GM12878 (cell line): ENCODE results near the gene METTL3. TPM values are rescaled to one million over a fixed set of nuclear protein-coding genes. Genes with fewer than 3 reads are reported as not detected.

Experiments used
- ATAC-seq: fragments of 200-7000 bp; cut with Tn5 transposase; 3 replicates; pipeline ENCODE4 v1.9.1; 2020; ENCODE audit warnings: mild to moderate bottlenecking, moderate library complexity
- BruUV-seq: library from RNA; stranded (reverse); fragments of 400-500 nt; replicated peaks from 2 replicates; lab custom pipeline; 2021; lab: Mats Ljungman, UMichigan
- CTCF ChIA-PET: fragments of 300-600 bp; sonication (Branson Sonifier 250); formaldehyde crosslinking; extraction: SDS; loops from one replicate; lab custom pipeline; 2021; ENCODE audit warnings: inconsistent platforms; lab: Yijun Ruan, JAX
- POLR2A ChIA-PET: fragments of 350-600 bp; formaldehyde crosslinking; extraction: SDS; loops from one replicate; lab custom pipeline; 2021; ENCODE audit warnings: inconsistent platforms; lab: Charles Lee
- RAD21 ChIA-PET: fragments of 300-600 bp; sonication (Branson Sonifier 250); formaldehyde crosslinking; loops from one replicate; lab custom pipeline; 2023; ENCODE audit warnings: antibody characterized with exemption; ENCODE audit not compliant: unreplicated experiment; lab: Charles Lee
- SMC1A ChIA-PET: fragments of 300-600 bp; sonication (Branson Sonifier 250); formaldehyde crosslinking; loops from one replicate; lab custom pipeline; 2023; ENCODE audit not compliant: unreplicated experiment, uncharacterized antibody; lab: Charles Lee
- DNase-seq: peaks from one replicate; pipeline ENCODE4 v3.0.0-alpha.2; 2011; ENCODE audit warnings: low read depth, low spot score
- FAIRE-seq: peaks from 3 replicates; lab custom pipeline; 2011; peaks lifted over from hg19 to GRCh38; lab: Jason Lieb, UNC
- H2AFZ ChIP-seq: 2 replicates; pipeline ENCODE4 v1.6.0; 2011; ENCODE audit warnings: low read depth, low read length, control low read depth; ENCODE audit not compliant: control insufficient read depth
- H3K27ac ChIP-seq: 2 replicates; pipeline ENCODE4 v1.5.1; 2011; ENCODE audit warnings: control low read depth; ENCODE audit not compliant: control insufficient read depth, insufficient read depth
- H3K27me3 ChIP-seq, 2 experiments: replicated peaks in 1 of 2; 2 replicates each; pipeline versions ENCODE4 v1.6.0 to v1.6.1; 2011; ENCODE audit warnings: low read length in 1 of 2; ENCODE audit not compliant: control insufficient read depth in 2 of 2, insufficient read depth in 2 of 2
- H3K36me3 ChIP-seq, 2 experiments: 2 replicates each; pipeline ENCODE4 v1.5.1; 2011; ENCODE audit warnings: low read length in 1 of 2; ENCODE audit not compliant: control insufficient read depth in 2 of 2, insufficient read depth in 2 of 2
- H3K4me1 ChIP-seq: 2 replicates; pipeline ENCODE4 v1.6.1; 2011; ENCODE audit warnings: mild to moderate bottlenecking, low read length, moderate library complexity, mixed read lengths; ENCODE audit not compliant: control insufficient read depth, insufficient read depth
- H3K4me2 ChIP-seq: 2 replicates; pipeline ENCODE4 v1.6.0; 2011; ENCODE audit warnings: control low read depth; ENCODE audit not compliant: control insufficient read depth, insufficient read depth
- H3K4me3 ChIP-seq: fragments of 200-600 bp; sonication (generic); 2 replicates; pipeline ENCODE4 v1.5.1; 2016
- H3K79me2 ChIP-seq: 2 replicates; pipeline ENCODE4 v1.6.0; 2011; ENCODE audit warnings: low read length; ENCODE audit not compliant: control insufficient read depth, insufficient read depth
- H3K9ac ChIP-seq: 2 replicates; pipeline ENCODE4 v1.8.0; 2011; ENCODE audit warnings: low read length, control low read depth, mixed read lengths; ENCODE audit not compliant: control insufficient read depth, insufficient read depth
- H3K9me3 ChIP-seq: replicated peaks from 3 replicates; pipeline ENCODE4 v1.5.1; 2011; ENCODE audit warnings: mild to moderate bottlenecking, low read length; ENCODE audit not compliant: control insufficient read depth, insufficient read depth
- H4K20me1 ChIP-seq: 2 replicates; pipeline ENCODE4 v1.6.0; 2011; ENCODE audit not compliant: control insufficient read depth, insufficient read depth
- ASH2L ChIP-seq: fragments of 300-600, 200-600 bp; sonication (generic); IDR thresholded peaks from 2 replicates; pipeline ENCODE4 v1.6.1; 2017; ENCODE audit warnings: low read depth, mild to moderate bottlenecking, borderline replicate concordance
- BCL3 ChIP-seq: IDR thresholded peaks from 2 replicates; pipeline ENCODE4 v1.6.1; 2011; ENCODE audit warnings: borderline replicate concordance, low read depth, mild to moderate bottlenecking, moderate library complexity, low read length; ENCODE audit not compliant: insufficient read depth, poor library complexity, severe bottlenecking
- CBX5 ChIP-seq: sonication (generic); IDR thresholded peaks from 2 replicates; pipeline ENCODE4 v1.6.1; 2016; ENCODE audit warnings: low read depth, moderate library complexity, mild to moderate bottlenecking, inconsistent platforms
- CHD4 ChIP-seq: fragments of 200-600 bp; sonication (generic); IDR thresholded peaks from 2 replicates; pipeline ENCODE4 v1.6.1; 2016; ENCODE audit warnings: mild to moderate bottlenecking
- ETV6 ChIP-seq, 2 experiments: fragments of 450-650 bp in 1 of 2; IDR thresholded peaks in 1 of 2; conservative IDR thresholded peaks in 1 of 2; 2 replicates each; pipeline ENCODE4 v1.6.1; 2014; ENCODE audit warnings: antibody characterized with exemption in 1 of 2, borderline replicate concordance in 1 of 2, low read depth in 1 of 2, mild to moderate bottlenecking in 1 of 2, moderate library complexity in 1 of 2
- MXI1 ChIP-seq: fragments of 150-350 bp; IDR thresholded peaks from 2 replicates; pipeline ENCODE4 v1.6.1; 2011; ENCODE audit warnings: low read depth, mild to moderate bottlenecking, inconsistent platforms, low read length, improper control_type of control experiment
- NBN ChIP-seq: fragments of 450-650 bp; IDR thresholded peaks from 2 replicates; pipeline ENCODE4 v1.6.1; 2016
- POU2F2 ChIP-seq: IDR thresholded peaks from 3 replicates; pipeline ENCODE4 v1.6.1; 2011; ENCODE audit warnings: low read depth, mild to moderate bottlenecking, low read length, borderline replicate concordance
- RFX5 ChIP-seq: IDR thresholded peaks from 2 replicates; pipeline ENCODE4 v1.6.1; 2011; ENCODE audit warnings: low read depth, low read length, improper control_type of control experiment
- SUPT20H ChIP-seq: IDR thresholded peaks from 2 replicates; pipeline ENCODE4 v1.6.1; 2011; ENCODE audit warnings: low read depth, mild to moderate bottlenecking, low read length, moderate library complexity, borderline replicate concordance; ENCODE audit not compliant: control insufficient read depth
- TCF12 ChIP-seq: IDR thresholded peaks from 2 replicates; pipeline ENCODE4 v1.6.1; 2011; ENCODE audit warnings: low read depth, mild to moderate bottlenecking, low read length
- WGBS: methylation state at CpG from one replicate; pipeline ENCODE4 v1.1.6; 2016; ENCODE audit warnings: low lambda C conversion rate; ENCODE audit not compliant: insufficient replicate concordance, insufficient coverage; ENCODE audit errors: missing lambda C conversion rate; 5-methylcytosine and 5-hydroxymethylcytosine counted together
- in situ Hi-C: fragments of 300-500 bp; cut with MboI; formaldehyde crosslinking; loops from 9 replicates; pipeline ENCODE4 v1.14.3; 2018; ENCODE audit warnings: mixed read lengths
- intact Hi-C: fragments of 100-400 bp; cut with micrococcal nuclease; formaldehyde crosslinking; loops from one replicate; pipeline ENCODE4 v1.14.2; 2022; ENCODE audit not compliant: unreplicated experiment
- polyA plus RNA-seq, 11 experiments: library from polyadenylated mRNA; depleted of rRNA in 4 of 11; unstranded in 6 of 11; stranded (reverse) in 5 of 11; fragments of >200 nt; fragmentation: Nextera tagmentation in 4 of 11; fragmentation: Illumina TruSeq in 1 of 11; extraction: Ambion mirVana in 4 of 11; extraction: Trizol in 1 of 11; gene quantifications; 1 replicate in 1 of 11; 2 replicates in 10 of 11; pipeline versions ENCODE4 v1.2.1 to v1.2.3, GENCODE V29; 2011 to 2016; ENCODE audit warnings: inconsistent platforms in 2 of 11, missing spikeins in 2 of 11, low read depth in 1 of 11
- total RNA-seq, 4 experiments: library from RNA; depleted of rRNA in 3 of 4; stranded (reverse); fragments of >200 nt in 3 of 4; fragmentation: Illumina TruSeq in 1 of 4; extraction: Trizol in 1 of 4; gene quantifications; 2 replicates each; pipeline versions ENCODE4 v1.2.1 to v1.2.3, GENCODE V29; 2013 to 2021
- TF ChIP-seq, protein P1 (sequence below): fragments of 450-650 bp; IDR thresholded peaks from 2 replicates; pipeline ENCODE4 v1.6.1; 2017; ENCODE audit warnings: low read depth, mild to moderate bottlenecking, moderate library complexity
- TF ChIP-seq, protein P2 (sequence below): fragments of 450-650 bp; formaldehyde crosslinking; IDR thresholded peaks from 2 replicates; pipeline ENCODE4 v1.4.0; 2022; ENCODE audit warnings: mild to moderate bottlenecking, moderate library complexity
- TF ChIP-seq, protein P3 (sequence below): fragments of 450-650 bp; formaldehyde crosslinking; IDR thresholded peaks from 2 replicates; pipeline ENCODE4 v1.5.0; 2022; ENCODE audit warnings: mild to moderate bottlenecking, missing genetic modification characterization

Gene METTL3
- total and polyA plus RNA-seq, 10 of the 15 experiments (the other 5 are each of a cell fraction or from before 2014, with no cell fraction given): 32.8 to 165 (median 65.5) TPM

- no peak overlapping the region for H2AFZ ChIP-seq
- POLR2A ChIA-PET: interaction anchor here (1.4 kb wide), 1 partner anchor 11 kb away, joined by 7 read pairs; the partner anchor contains the start of gene SALL2
- 25% methylated on average over 3 of the region's 3 CpGs for WGBS
- TF ChIP-seq RFX5 (no peak), CHD4 (no peak), ASH2L (no peak), MXI1 (no peak), ETV6 (conservative IDR thresholded peaks at IDR 0.05 in 1 of 2, IDR thresholded peaks at IDR 0.05 in 1 of 2; ENCODE audit: borderline replicate concordance in 1 of 2, low read depth in 1 of 2) (no peak), TCF12 (no peak), NBN (no peak), BCL3 (no peak), CBX5 (no peak), SUPT20H (no peak), POU2F2 (no peak)
- TF ChIP-seq, protein P1, sequence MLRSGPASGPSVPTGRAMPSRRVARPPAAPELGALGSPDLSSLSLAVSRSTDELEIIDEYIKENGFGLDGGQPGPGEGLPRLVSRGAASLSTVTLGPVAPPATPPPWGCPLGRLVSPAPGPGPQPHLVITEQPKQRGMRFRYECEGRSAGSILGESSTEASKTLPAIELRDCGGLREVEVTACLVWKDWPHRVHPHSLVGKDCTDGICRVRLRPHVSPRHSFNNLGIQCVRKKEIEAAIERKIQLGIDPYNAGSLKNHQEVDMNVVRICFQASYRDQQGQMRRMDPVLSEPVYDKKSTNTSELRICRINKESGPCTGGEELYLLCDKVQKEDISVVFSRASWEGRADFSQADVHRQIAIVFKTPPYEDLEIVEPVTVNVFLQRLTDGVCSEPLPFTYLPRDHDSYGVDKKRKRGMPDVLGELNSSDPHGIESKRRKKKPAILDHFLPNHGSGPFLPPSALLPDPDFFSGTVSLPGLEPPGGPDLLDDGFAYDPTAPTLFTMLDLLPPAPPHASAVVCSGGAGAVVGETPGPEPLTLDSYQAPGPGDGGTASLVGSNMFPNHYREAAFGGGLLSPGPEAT: no peak
- TF ChIP-seq, protein P2, sequence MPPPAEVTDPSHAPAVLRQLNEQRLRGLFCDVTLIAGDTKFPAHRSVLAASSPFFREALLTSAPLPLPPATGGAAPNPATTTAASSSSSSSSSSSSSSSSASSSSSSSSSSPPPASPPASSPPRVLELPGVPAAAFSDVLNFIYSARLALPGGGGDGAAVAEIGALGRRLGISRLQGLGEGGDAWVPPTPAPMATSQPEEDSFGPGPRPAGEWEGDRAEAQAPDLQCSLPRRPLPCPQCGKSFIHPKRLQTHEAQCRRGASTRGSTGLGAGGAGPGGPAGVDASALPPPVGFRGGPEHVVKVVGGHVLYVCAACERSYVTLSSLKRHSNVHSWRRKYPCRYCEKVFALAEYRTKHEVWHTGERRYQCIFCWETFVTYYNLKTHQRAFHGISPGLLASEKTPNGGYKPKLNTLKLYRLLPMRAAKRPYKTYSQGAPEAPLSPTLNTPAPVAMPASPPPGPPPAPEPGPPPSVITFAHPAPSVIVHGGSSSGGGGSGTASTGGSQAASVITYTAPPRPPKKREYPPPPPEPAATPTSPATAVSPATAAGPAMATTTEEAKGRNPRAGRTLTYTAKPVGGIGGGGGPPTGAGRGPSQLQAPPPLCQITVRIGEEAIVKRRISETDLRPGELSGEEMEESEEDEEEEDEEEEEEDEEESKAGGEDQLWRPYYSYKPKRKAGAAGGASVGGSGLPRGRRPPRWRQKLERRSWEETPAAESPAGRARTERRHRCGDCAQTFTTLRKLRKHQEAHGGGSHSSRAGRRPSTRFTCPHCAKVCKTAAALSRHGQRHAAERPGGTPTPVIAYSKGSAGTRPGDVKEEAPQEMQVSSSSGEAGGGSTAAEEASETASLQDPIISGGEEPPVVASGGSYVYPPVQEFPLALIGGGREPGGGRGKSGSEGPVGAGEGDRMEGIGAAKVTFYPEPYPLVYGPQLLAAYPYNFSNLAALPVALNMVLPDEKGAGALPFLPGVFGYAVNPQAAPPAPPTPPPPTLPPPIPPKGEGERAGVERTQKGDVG: no peak
- TF ChIP-seq, protein P3, sequence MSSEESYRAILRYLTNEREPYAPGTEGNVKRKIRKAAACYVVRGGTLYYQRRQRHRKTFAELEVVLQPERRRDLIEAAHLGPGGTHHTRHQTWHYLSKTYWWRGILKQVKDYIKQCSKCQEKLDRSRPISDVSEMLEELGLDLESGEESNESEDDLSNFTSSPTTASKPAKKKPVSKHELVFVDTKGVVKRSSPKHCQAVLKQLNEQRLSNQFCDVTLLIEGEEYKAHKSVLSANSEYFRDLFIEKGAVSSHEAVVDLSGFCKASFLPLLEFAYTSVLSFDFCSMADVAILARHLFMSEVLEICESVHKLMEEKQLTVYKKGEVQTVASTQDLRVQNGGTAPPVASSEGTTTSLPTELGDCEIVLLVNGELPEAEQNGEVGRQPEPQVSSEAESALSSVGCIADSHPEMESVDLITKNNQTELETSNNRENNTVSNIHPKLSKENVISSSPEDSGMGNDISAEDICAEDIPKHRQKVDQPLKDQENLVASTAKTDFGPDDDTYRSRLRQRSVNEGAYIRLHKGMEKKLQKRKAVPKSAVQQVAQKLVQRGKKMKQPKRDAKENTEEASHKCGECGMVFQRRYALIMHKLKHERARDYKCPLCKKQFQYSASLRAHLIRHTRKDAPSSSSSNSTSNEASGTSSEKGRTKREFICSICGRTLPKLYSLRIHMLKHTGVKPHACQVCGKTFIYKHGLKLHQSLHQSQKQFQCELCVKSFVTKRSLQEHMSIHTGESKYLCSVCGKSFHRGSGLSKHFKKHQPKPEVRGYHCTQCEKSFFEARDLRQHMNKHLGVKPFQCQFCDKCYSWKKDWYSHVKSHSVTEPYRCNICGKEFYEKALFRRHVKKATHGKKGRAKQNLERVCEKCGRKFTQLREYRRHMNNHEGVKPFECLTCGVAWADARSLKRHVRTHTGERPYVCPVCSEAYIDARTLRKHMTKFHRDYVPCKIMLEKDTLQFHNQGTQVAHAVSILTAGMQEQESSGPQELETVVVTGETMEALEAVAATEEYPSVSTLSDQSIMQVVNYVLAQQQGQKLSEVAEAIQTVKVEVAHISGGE (CRISPR knock-in tag): no peak
These were observed 25.9 kb upstream of the METTL3 start for GRCh38 chr14:21537090-21537424.

More at GRCh38 chr14:21537090-21537424, 25.9 kb upstream of the METTL3 start:
- Histone ChIP-seq H3K9me3 (no peaks in the 10 kb centered on the region), H3K79me2 (no peaks in the 10 kb centered on the region), H3K9ac (no peak overlapping the region), H3K27ac (no peak overlapping the region), H3K36me3 (no peaks in the 10 kb centered on the region), H3K4me3 (no peak overlapping the region), H3K4me1 (no peaks in the 10 kb centered on the region), H3K4me2 (no peak overlapping the region), H3K27me3 (peaks cover 5 to 7% of the 10 kb centered on the region in 2 experiments), H4K20me1 (no peaks in the 10 kb centered on the region)
- intact Hi-C loops: no loop called here
- in situ Hi-C loops: no loop called here
- RAD21 ChIA-PET: interaction anchor here (0.8 to 1.0 kb wide), 2 partner anchors 11 to 38 kb away, joined by 3 read pairs; partner anchors contain the start of gene SALL2
- SMC1A ChIA-PET: interaction anchor here (0.6 to 2.8 kb wide), 6 partner anchors 10 to 64 kb away, joined by 3 to 10 read pairs (median 3); partner anchors contain the start of genes METTL3 and SALL2
- CTCF ChIA-PET: interaction anchor here (0.8 to 2.2 kb wide), 3 partner anchors 11 to 49 kb away, joined by 3 to 10 read pairs (median 5); partner anchors contain the start of gene SALL2
- DNase-seq: no peak
- BruUV-seq: no TSS peak
- ATAC-seq: no peak; the same call in 2 of the 3 replicates
- no peak for FAIRE-seq
